DOHH2 (cell line): Measurements from ENCODE around the gene VIL1.

Experiments
- CTCF ChIP-seq: fragments of 200-600 bp; sonication (generic); IDR thresholded peaks from one replicate; pipeline ENCODE4 v1.5.1; 2014; ENCODE audit warnings: antibody characterized with exemption, mild to moderate bottlenecking, low read depth, low read length; ENCODE audit not compliant: poor library complexity, severe bottlenecking
- EZH2phosphoT487 ChIP-seq: fragments of 200-600 bp; sonication (generic); IDR thresholded peaks from 2 replicates; pipeline ENCODE4 v1.6.1; 2017; ENCODE audit warnings: borderline replicate concordance, mild to moderate bottlenecking, antibody characterized with exemption, low read length, moderate library complexity, mixed read lengths

DNA sequence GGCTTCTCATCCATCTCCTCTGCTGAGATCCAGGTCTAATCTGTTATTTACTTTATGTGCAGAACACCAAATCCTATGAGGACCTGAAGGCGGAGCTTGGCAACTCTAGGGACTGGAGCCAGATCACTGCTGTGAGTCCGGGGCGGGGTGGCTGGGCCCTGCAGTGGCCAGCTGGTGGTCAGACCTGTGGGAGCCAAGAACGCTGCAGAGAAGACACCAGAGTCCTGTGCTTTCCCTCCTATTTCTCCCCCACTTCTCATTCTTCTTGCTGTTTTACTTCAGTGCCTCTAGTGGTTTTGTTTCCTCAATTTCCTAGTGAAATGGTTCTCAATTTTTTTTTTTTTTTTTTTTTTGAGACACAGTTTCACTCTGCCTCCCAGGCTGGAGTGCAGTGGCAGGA is 19.7 kb downstream of the VIL1 start:
- TF ChIP-seq CTCF: no peak
- no peak for TF ChIP-seq EZH2phosphoT487
